Measurements from ENCODE around the gene MDM1.

MDM1 gene

GRCh38 chr12:68352067-68352466, 19.9 kb upstream of the MDM1 start:
- Histone ChIP-seq H3K4me3 (ENCODE audit: low read depth, low read length) (no peak overlapping the region), H3K27ac (no peak overlapping the region), H3K4me1 (no peaks in the 10 kb centered on the region), H3K36me3 (ENCODE audit: control insufficient read depth, insufficient read depth, low read length) (no peaks in the 10 kb centered on the region), H3K9me3 (ENCODE audit: control insufficient read depth, low read length) (no peaks in the 10 kb centered on the region), H3K9ac (no peak overlapping the region), H3K4me2 (ENCODE audit: low read length) (no peak overlapping the region), H3K79me2 (no peaks in the 10 kb centered on the region), H3K27me3 (ENCODE audit: control insufficient read depth, insufficient read depth, low read length) (no peaks in the 10 kb centered on the region), H2AFZ (no peak overlapping the region)
- TF ChIP-seq, protein P1, sequence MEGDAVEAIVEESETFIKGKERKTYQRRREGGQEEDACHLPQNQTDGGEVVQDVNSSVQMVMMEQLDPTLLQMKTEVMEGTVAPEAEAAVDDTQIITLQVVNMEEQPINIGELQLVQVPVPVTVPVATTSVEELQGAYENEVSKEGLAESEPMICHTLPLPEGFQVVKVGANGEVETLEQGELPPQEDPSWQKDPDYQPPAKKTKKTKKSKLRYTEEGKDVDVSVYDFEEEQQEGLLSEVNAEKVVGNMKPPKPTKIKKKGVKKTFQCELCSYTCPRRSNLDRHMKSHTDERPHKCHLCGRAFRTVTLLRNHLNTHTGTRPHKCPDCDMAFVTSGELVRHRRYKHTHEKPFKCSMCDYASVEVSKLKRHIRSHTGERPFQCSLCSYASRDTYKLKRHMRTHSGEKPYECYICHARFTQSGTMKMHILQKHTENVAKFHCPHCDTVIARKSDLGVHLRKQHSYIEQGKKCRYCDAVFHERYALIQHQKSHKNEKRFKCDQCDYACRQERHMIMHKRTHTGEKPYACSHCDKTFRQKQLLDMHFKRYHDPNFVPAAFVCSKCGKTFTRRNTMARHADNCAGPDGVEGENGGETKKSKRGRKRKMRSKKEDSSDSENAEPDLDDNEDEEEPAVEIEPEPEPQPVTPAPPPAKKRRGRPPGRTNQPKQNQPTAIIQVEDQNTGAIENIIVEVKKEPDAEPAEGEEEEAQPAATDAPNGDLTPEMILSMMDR (IDR thresholded peaks at IDR 0.05): no peak

GRCh38 chr12:68350753-68351152, 18.6 kb upstream of the MDM1 start:
- Histone ChIP-seq H3K9me3 (ENCODE audit: control insufficient read depth, low read length) (no peaks in the 10 kb centered on the region), H3K4me2 (ENCODE audit: low read length) (no peak overlapping the region), H2AFZ (no peak overlapping the region), H3K27me3 (ENCODE audit: control insufficient read depth, insufficient read depth, low read length) (no peaks in the 10 kb centered on the region), H3K27ac (no peak overlapping the region), H3K4me3 (ENCODE audit: low read depth, low read length) (no peak overlapping the region), H3K36me3 (ENCODE audit: control insufficient read depth, insufficient read depth, low read length) (no peaks in the 10 kb centered on the region), H3K4me1 (no peaks in the 10 kb centered on the region), H3K79me2 (no peaks in the 10 kb centered on the region), H3K9ac (no peak overlapping the region)
- TF ChIP-seq, protein P1 (IDR thresholded peaks at IDR 0.05): no peak

- Histone ChIP-seq H3K27ac (no peak overlapping the region), H3K9ac (no peak overlapping the region), H3K4me2 (ENCODE audit: low read length) (no peak overlapping the region), H3K36me3 (ENCODE audit: control insufficient read depth, insufficient read depth, low read length) (no peaks in the 10 kb centered on the region), H3K9me3 (ENCODE audit: control insufficient read depth, low read length) (no peaks in the 10 kb centered on the region), H2AFZ (no peak overlapping the region), H3K79me2 (no peaks in the 10 kb centered on the region), H3K4me1 (no peaks in the 10 kb centered on the region), H3K4me3 (ENCODE audit: low read depth, low read length) (no peak overlapping the region), H3K27me3 (ENCODE audit: control insufficient read depth, insufficient read depth, low read length) (no peaks in the 10 kb centered on the region)
- TF ChIP-seq, protein P1 (IDR thresholded peaks at IDR 0.05): no peak
Observed at GRCh38 chr12:68349921-68350606, 17.9 kb upstream of the MDM1 start.

GRCh38 chr12:68349220-68349621, 17.1 kb upstream of the MDM1 start:
- H3K27me3 ChIP-seq (ENCODE audit: control insufficient read depth, insufficient read depth, low read length): no peaks in the 10 kb centered on the region
- H3K9me3 ChIP-seq (ENCODE audit: control insufficient read depth, low read length): no peaks in the 10 kb centered on the region
- no peaks in the 10 kb centered on the region for H3K4me1 ChIP-seq
- H2AFZ ChIP-seq: no peak overlapping the region
- no peaks in the 10 kb centered on the region for H3K36me3 ChIP-seq (ENCODE audit: control insufficient read depth, insufficient read depth, low read length)
- no peak overlapping the region for H3K4me2 ChIP-seq (ENCODE audit: low read length)
- no peaks in the 10 kb centered on the region for H3K79me2 ChIP-seq
- H3K27ac ChIP-seq: no peak overlapping the region
- TF ChIP-seq, protein P1 (IDR thresholded peaks at IDR 0.05): no peak
- no peak overlapping the region for H3K4me3 ChIP-seq (ENCODE audit: low read depth, low read length)
- no peak overlapping the region for H3K9ac ChIP-seq

- Histone ChIP-seq H3K9ac (no peak overlapping the region), H3K27me3 (ENCODE audit: control insufficient read depth, insufficient read depth, low read length) (no peaks in the 10 kb centered on the region), H3K4me2 (ENCODE audit: low read length) (no peak overlapping the region), H3K4me1 (no peaks in the 10 kb centered on the region), H3K79me2 (no peaks in the 10 kb centered on the region), H3K27ac (no peak overlapping the region), H3K9me3 (ENCODE audit: control insufficient read depth, low read length) (no peaks in the 10 kb centered on the region), H3K36me3 (ENCODE audit: control insufficient read depth, insufficient read depth, low read length) (no peaks in the 10 kb centered on the region), H2AFZ (no peak overlapping the region), H3K4me3 (ENCODE audit: low read depth, low read length) (no peak overlapping the region)
- TF ChIP-seq, protein P1 (IDR thresholded peaks at IDR 0.05): no peak
Observed at GRCh38 chr12:68348419-68348818, 16.3 kb upstream of the MDM1 start.
